ENCODE data around the gene ERAP2.

DNA sequence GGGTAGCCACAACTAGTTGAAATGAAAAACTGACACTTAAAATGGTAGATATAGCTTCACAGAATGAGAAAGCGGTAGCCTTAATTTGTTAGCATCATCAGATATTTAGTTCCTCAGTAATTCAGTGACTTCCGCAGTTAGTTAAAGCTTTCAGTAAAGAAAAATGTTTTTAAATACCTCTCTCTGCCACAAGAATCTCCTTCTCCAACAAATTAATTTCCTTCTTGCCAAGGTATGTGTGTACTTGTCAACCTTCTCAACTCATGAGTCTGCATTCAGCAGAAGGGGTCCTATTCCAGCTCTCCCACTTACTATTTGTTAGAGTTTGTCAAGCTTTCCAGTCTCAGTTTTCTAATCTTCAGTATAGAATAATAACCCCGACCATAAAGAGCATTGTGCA, 42.3 kb upstream of the ERAP2 start:
- TF ChIP-seq EZH2 (IDR thresholded peaks at IDR 0.05; ENCODE audit: insufficient read depth, poor library complexity, severe bottlenecking) (no peak), EZH2phosphoT487 (IDR thresholded peaks at IDR 0.05; ENCODE audit: insufficient read depth, low read depth) (no peak)

Measured in GM23248 (cell line).